Effector memory CD4-positive, alpha-beta T cell (primary cell): ENCODE results near the gene ZNF205.

ENCODE experiments used
- DNase-seq, 3 donors: peaks; one replicate each; pipeline ENCODE4 v3.0.0-alpha.2; 2020
- H3K27ac ChIP-seq: 2 replicates; pipeline ENCODE4 v1.7.0; 2013; ENCODE audit warnings: mild to moderate bottlenecking, low read length, moderate library complexity; ENCODE audit not compliant: insufficient read depth, poor library complexity, severe bottlenecking
- H3K27me3 ChIP-seq: replicated peaks from 2 replicates; pipeline ENCODE4 v1.7.0; 2013; ENCODE audit warnings: mild to moderate bottlenecking, low read length; ENCODE audit not compliant: insufficient read depth, control insufficient read depth, poor library complexity, severe bottlenecking
- H3K36me3 ChIP-seq: 2 replicates; pipeline ENCODE4 v1.7.0; 2013; ENCODE audit warnings: mild to moderate bottlenecking, low read length, moderate library complexity; ENCODE audit not compliant: control insufficient read depth, insufficient read depth
- H3K4me1 ChIP-seq: 2 replicates; pipeline ENCODE4 v1.7.0; 2013; ENCODE audit warnings: low read length, mild to moderate bottlenecking; ENCODE audit not compliant: control insufficient read depth, insufficient read depth, poor library complexity, severe bottlenecking
- H3K4me3 ChIP-seq: 2 replicates; pipeline ENCODE4 v1.7.0; 2013; ENCODE audit warnings: low read length, low read depth, mild to moderate bottlenecking; ENCODE audit not compliant: insufficient read depth, poor library complexity, severe bottlenecking
- H3K9me3 ChIP-seq: 2 replicates; pipeline ENCODE4 v1.7.0; 2013; ENCODE audit warnings: mild to moderate bottlenecking, low read length, moderate library complexity; ENCODE audit not compliant: control insufficient read depth

ZNF205 gene

GRCh38 chr16:3091551-3091950, 20.8 kb upstream of the ZNF205 start:
- no peak overlapping the region for H3K27ac ChIP-seq
- H3K27me3 ChIP-seq, result no peaks in the 10 kb centered on the region
- no peaks in the 10 kb centered on the region for H3K9me3 ChIP-seq
- peaks cover 41% of the 10 kb centered on the region for H3K4me1 ChIP-seq
- no peak for DNase-seq
- no peak overlapping the region for H3K4me3 ChIP-seq
- no peaks in the 10 kb centered on the region for H3K36me3 ChIP-seq

- Histone ChIP-seq H3K27me3 (no peaks in the 10 kb centered on the region), H3K9me3 (no peaks in the 10 kb centered on the region), H3K4me3 (no peak overlapping the region), H3K27ac (no peak overlapping the region), H3K36me3 (no peaks in the 10 kb centered on the region), H3K4me1 (peaks cover 33% of the 10 kb centered on the region)
- no peak for DNase-seq
Measured at GRCh38 chr16:3092501-3092941, 19.9 kb upstream of the ZNF205 start.

GRCh38 chr16:3094289-3095027, 17.9 kb upstream of the ZNF205 start:
- H3K27me3 ChIP-seq, result no peaks in the 10 kb centered on the region
- H3K27ac ChIP-seq, result no peak overlapping the region
- H3K4me1 ChIP-seq, result peaks cover 27% of the 10 kb centered on the region
- no peaks in the 10 kb centered on the region for H3K36me3 ChIP-seq
- H3K9me3 ChIP-seq, result no peaks in the 10 kb centered on the region
- no peak overlapping the region for H3K4me3 ChIP-seq
- peak; percentile 22 to 45 (median 24) for DNase-seq

- peak; percentile 47 to 63 (median 52) for DNase-seq
- peaks cover 33% of the 10 kb centered on the region for H3K4me1 ChIP-seq
- no peaks in the 10 kb centered on the region for H3K36me3 ChIP-seq
- no peaks in the 10 kb centered on the region for H3K27me3 ChIP-seq
- peak overlapping the region; percentile 9 for H3K27ac ChIP-seq
- no peaks in the 10 kb centered on the region for H3K9me3 ChIP-seq
- no peak overlapping the region for H3K4me3 ChIP-seq
Measured at GRCh38 chr16:3095869-3096268, 16.5 kb upstream of the ZNF205 start.

- Histone ChIP-seq H3K36me3 (no peaks in the 10 kb centered on the region), H3K27me3 (no peaks in the 10 kb centered on the region), H3K4me3 (no peak overlapping the region), H3K27ac (peak overlapping the region; percentile 9), H3K9me3 (no peaks in the 10 kb centered on the region), H3K4me1 (peaks cover 34% of the 10 kb centered on the region)
- no peak for DNase-seq
Measured at GRCh38 chr16:3096362-3096761, 16.0 kb upstream of the ZNF205 start.

GRCh38 chr16:3097266-3097665, 15.1 kb upstream of the ZNF205 start:
- H3K9me3 ChIP-seq, result no peaks in the 10 kb centered on the region
- H3K27me3 ChIP-seq, result no peaks in the 10 kb centered on the region
- H3K4me3 ChIP-seq, result no peak overlapping the region
- peaks cover 36% of the 10 kb centered on the region for H3K4me1 ChIP-seq
- DNase-seq, result no peak
- H3K27ac ChIP-seq, result no peak overlapping the region
- no peaks in the 10 kb centered on the region for H3K36me3 ChIP-seq

- no peak within 1 kb of the TSS for H3K27ac ChIP-seq
Measured at GRCh38 chr16:3098459-3099394, 13.7 kb upstream of the ZNF205 start, which contains the start of gene ZSCAN10. ZSCAN10 (minus strand) TSS chr16:3099294; CDS start chr16:3092937, 6,357 bp downstream.

GRCh38 chr16:3099395-3099731, 13.0 kb upstream of the ZNF205 start:
- Histone ChIP-seq H3K4me3 (no peak overlapping the region), H3K4me1 (peaks cover 36% of the 10 kb centered on the region), H3K27ac (no peak overlapping the region), H3K27me3 (no peaks in the 10 kb centered on the region), H3K36me3 (no peaks in the 10 kb centered on the region), H3K9me3 (no peaks in the 10 kb centered on the region)
- no peak for DNase-seq

More at GRCh38 chr16:3098459-3099394, 13.7 kb upstream of the ZNF205 start, which contains the start of gene ZSCAN10:
- Histone ChIP-seq H3K36me3 (no peaks in the 10 kb centered on the region), H3K4me1 (peaks cover 36% of the 10 kb centered on the region), H3K27me3 (no peaks in the 10 kb centered on the region), H3K4me3 (peak within 1 kb of the TSS; percentile 13), H3K9me3 (no peaks in the 10 kb centered on the region)
- no peak for DNase-seq

- peaks cover 31% of the 10 kb centered on the region for H3K4me1 ChIP-seq
- no peaks in the 10 kb centered on the region for H3K9me3 ChIP-seq
- peak; percentile 81 to 90 (median 88) for DNase-seq
- no peak overlapping the region for H3K27ac ChIP-seq
- peak overlapping the region; percentile 13 for H3K4me3 ChIP-seq
- no peaks in the 10 kb centered on the region for H3K27me3 ChIP-seq
- H3K36me3 ChIP-seq, result no peaks in the 10 kb centered on the region
Measured at GRCh38 chr16:3099732-3100499, 12.5 kb upstream of the ZNF205 start.
